ENCODE data around the gene C1S. TPM values are rescaled to one million over a fixed set of nuclear protein-coding genes. Genes with fewer than 3 reads are reported as not detected.
"Not testable (repeated sequence)": the region's sequence is repeated elsewhere in the genome, so short reads cannot be mapped to it uniquely, and the experiment has no call there.

Gene C1S
- total and polyA plus RNA-seq, 2 of the 4 experiments (the other 2 are of a cell fraction), result 49.6 to 85.4 TPM

DNA sequence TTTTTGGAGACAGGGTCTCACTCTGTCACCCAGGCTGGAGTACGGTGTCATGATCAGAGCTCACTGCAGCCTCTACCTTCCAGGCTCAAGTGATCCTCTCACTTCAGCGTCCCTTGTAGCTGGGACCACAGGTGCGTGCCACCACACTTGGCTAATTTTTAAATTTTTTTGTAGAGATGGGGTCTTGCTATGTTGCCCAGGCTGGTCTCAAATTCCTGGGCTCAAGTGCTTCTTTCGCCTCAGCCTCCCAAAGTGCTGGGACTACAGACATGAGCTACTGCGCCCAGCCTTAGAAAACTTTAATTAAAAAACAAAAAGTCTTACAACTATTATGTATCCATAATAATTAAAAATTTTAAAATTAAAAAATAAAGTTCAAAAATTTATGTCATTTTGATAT, 46.7 kb downstream of the C1S start:
- CTCF ChIA-PET, result interaction anchor here (0.6 to 2.1 kb wide), 4 partner anchors 13 to 870 kb away, joined by 3 to 9 read pairs (median 3); partner anchors contain the start of gene C1S
- H3K27me3 ChIP-seq (ENCODE audit: control insufficient read depth, insufficient read depth, low read length); H3K27ac ChIP-seq (ENCODE audit: insufficient read depth, low read length); H2BK15ac ChIP-seq (ENCODE audit: low read depth, low read length); H4K20me1 ChIP-seq (ENCODE audit: insufficient read depth, low read length); H2BK5ac ChIP-seq (ENCODE audit: low read depth, low read length, poor library complexity, severe bottlenecking); H2AK9ac ChIP-seq (replicated peaks; ENCODE audit: low read depth, low read length, poor library complexity); H3K9me1 ChIP-seq (ENCODE audit: insufficient read depth, low read length); H3K9me3 ChIP-seq (ENCODE audit: control insufficient read depth, insufficient read depth, low read length); H4K8ac ChIP-seq (ENCODE audit: low read depth in 2 of 2, low read length in 2 of 2); H2AFZ ChIP-seq (replicated peaks; ENCODE audit: low read length, poor library complexity); H3K4ac ChIP-seq (ENCODE audit: low read depth, low read length); H2BK120ac ChIP-seq (ENCODE audit: low read depth, low read length); in situ Hi-C loops (cut with MboI; ENCODE audit: low sequenced_read_pairs); BruUV-seq (replicated peaks); H3K4me1 ChIP-seq (ENCODE audit: control insufficient read depth, insufficient read depth, low read length); H3K4me3 ChIP-seq (ENCODE audit: insufficient read depth, low read depth, low read length); dilution Hi-C loops (cut with HindIII; ENCODE audit: low sequenced_read_pairs, unreplicated experiment); ATAC-seq (ENCODE audit: low read depth); H3K23ac ChIP-seq (ENCODE audit: low read depth, low read length); H3K56ac ChIP-seq (ENCODE audit: extremely low read depth, insufficient read depth, low read length); H2BK20ac ChIP-seq (ENCODE audit: low read depth, low read length); H2AK5ac ChIP-seq (ENCODE audit: low read depth, low read length); H3K18ac ChIP-seq (ENCODE audit: low read depth, low read length); H3K14ac ChIP-seq (replicated peaks; ENCODE audit: low read depth, low read length); H4K5ac ChIP-seq (ENCODE audit: low read depth, low read length); intact Hi-C loops (cut with micrococcal nuclease); H3K9ac ChIP-seq (ENCODE audit: low read depth, low read length); H3K4me2 ChIP-seq (ENCODE audit: low read depth, low read length); DNase-seq; H4K91ac ChIP-seq (ENCODE audit: insufficient read depth, low read depth, low read length); POLR2A ChIA-PET (ENCODE audit: unreplicated experiment): not testable (repeated sequence)
- Histone ChIP-seq H3K79me1 (ENCODE audit: low read depth in 1 of 2, low read length in 2 of 2) (peaks cover 31 to 60% of the 10 kb centered on the region in 2 experiments), H3K36me3 (ENCODE audit: control insufficient read depth, insufficient read depth, low read length) (peaks cover 14% of the 10 kb centered on the region)
- 80% methylated on average over 1 of the region's 5 CpGs; no CpG with 5 or more reads in 1 of the 2 experiments for WGBS, 2 experiments (ENCODE audit: extremely low coverage in 2 of 2, insufficient read length in 1 of 2)

All from IMR-90 (cell line).